Astrocyte (in vitro differentiated cells and primary cell): ENCODE data around the gene COL6A3. TPM values are rescaled to one million over a fixed set of nuclear protein-coding genes. Genes with fewer than 3 reads are reported as not detected.

ENCODE experiments used
- DNase-seq: peaks from one replicate; pipeline ENCODE4 v3.0.0-alpha.2; 2010; ENCODE audit warnings: low read depth
- FAIRE-seq: peaks from 2 replicates; lab custom pipeline; 2011; peaks lifted over from hg19 to GRCh38; lab: Jason Lieb, UNC
- H2AFZ ChIP-seq: 2 replicates; pipeline ENCODE4 v1.6.0; 2012; ENCODE audit warnings: low read depth, low read length, inconsistent platforms
- H3K27ac ChIP-seq: 2 replicates; pipeline ENCODE4 v1.5.1; 2011; ENCODE audit warnings: low read depth, low read length, inconsistent platforms
- H3K27me3 ChIP-seq: 2 replicates; pipeline ENCODE4 v1.6.0; 2011; ENCODE audit warnings: low read length, inconsistent platforms; ENCODE audit not compliant: insufficient read depth
- H3K36me3 ChIP-seq: 2 replicates; pipeline ENCODE4 v1.5.1; 2011; ENCODE audit warnings: low read length, inconsistent platforms; ENCODE audit not compliant: insufficient read depth
- H3K4me1 ChIP-seq: 2 replicates; pipeline ENCODE4 v1.5.1; 2011; ENCODE audit warnings: low read length, inconsistent platforms; ENCODE audit not compliant: insufficient read depth
- H3K4me2 ChIP-seq: 2 replicates; pipeline ENCODE4 v1.6.0; 2012; ENCODE audit warnings: low read length, inconsistent platforms
- H3K4me3 ChIP-seq: 2 replicates; pipeline ENCODE4 v1.5.1; 2011; ENCODE audit warnings: low read depth, mild to moderate bottlenecking, low read length, inconsistent platforms; ENCODE audit not compliant: insufficient read depth
- H3K79me2 ChIP-seq: 2 replicates; pipeline ENCODE4 v1.6.0; 2012; ENCODE audit warnings: mild to moderate bottlenecking, low read length, inconsistent platforms; ENCODE audit not compliant: insufficient read depth
- H3K9ac ChIP-seq: 2 replicates; pipeline ENCODE4 v1.6.0; 2012; ENCODE audit warnings: mild to moderate bottlenecking, low read length, inconsistent platforms
- H3K9me3 ChIP-seq: 2 replicates; pipeline ENCODE4 v1.5.1; 2012; ENCODE audit warnings: low read depth, mild to moderate bottlenecking, low read length, inconsistent platforms; ENCODE audit not compliant: insufficient read depth
- H4K20me1 ChIP-seq: 2 replicates; pipeline ENCODE4 v1.6.0; 2012; ENCODE audit warnings: low read length, inconsistent platforms; ENCODE audit not compliant: insufficient read depth
- H3K27ac Mint-ChIP-seq: one replicate; pipeline ENCODE4 v1.8.0; 2021; ENCODE audit warnings: mild to moderate bottlenecking, mixed read lengths; ENCODE audit not compliant: unreplicated experiment
- H3K27me3 Mint-ChIP-seq: one replicate; pipeline ENCODE4 v1.8.0; 2021; ENCODE audit warnings: low read depth, mixed read lengths; ENCODE audit not compliant: unreplicated experiment
- H3K36me3 Mint-ChIP-seq: one replicate; pipeline ENCODE4 v1.8.0; 2021; ENCODE audit warnings: low read depth, mixed read lengths; ENCODE audit not compliant: unreplicated experiment
- H3K4me1 Mint-ChIP-seq: one replicate; pipeline ENCODE4 v1.8.0; 2021; ENCODE audit warnings: low read depth, mixed read lengths; ENCODE audit not compliant: unreplicated experiment
- H3K4me3 Mint-ChIP-seq: one replicate; pipeline ENCODE4 v1.8.0; 2021; ENCODE audit warnings: mild to moderate bottlenecking, moderate library complexity, mixed read lengths; ENCODE audit not compliant: unreplicated experiment
- H3K9me3 Mint-ChIP-seq: one replicate; pipeline ENCODE4 v1.8.0; 2021; ENCODE audit warnings: mild to moderate bottlenecking, mixed read lengths; ENCODE audit not compliant: unreplicated experiment
- CTCF ChIP-seq: IDR thresholded peaks from 2 replicates; pipeline ENCODE4 v1.5.1; 2011; ENCODE audit warnings: low read depth, mild to moderate bottlenecking, inconsistent platforms, low read length, moderate library complexity; ENCODE audit not compliant: insufficient read depth
- EZH2 ChIP-seq: IDR thresholded peaks from 2 replicates; pipeline ENCODE4 v1.6.1; 2012; ENCODE audit warnings: mild to moderate bottlenecking, low read length, inconsistent platforms; ENCODE audit not compliant: insufficient read depth
- total RNA-seq: library from RNA; stranded (reverse); gene quantifications from 2 replicates; pipeline ENCODE4 v1.2.1, GENCODE V29; 2021

The COL6A3 gene
- total RNA-seq, 1 donor from 2014 or later: 200 TPM

- Histone ChIP-seq H3K4me2 (no peak overlapping the region), H3K27me3 (no peaks in the 10 kb centered on the region), H3K9ac (no peak overlapping the region), H4K20me1 (no peaks in the 10 kb centered on the region), H3K9me3 (no peaks in the 10 kb centered on the region), H3K27ac (no peak overlapping the region), H3K79me2 (no peaks in the 10 kb centered on the region), H3K4me1 (no peaks in the 10 kb centered on the region), H3K4me3 (no peak overlapping the region), H2AFZ (no peak overlapping the region), H3K36me3 (peaks cover 23% of the 10 kb centered on the region)
- no peak for DNase-seq
- Mint-ChIP-seq H3K9me3 (peaks cover 10% of the 10 kb centered on the region), H3K27ac (no peak overlapping the region), H3K27me3 (peaks cover 3% of the 10 kb centered on the region), H3K4me3 (no peak overlapping the region), H3K4me1 (peaks cover 7% of the 10 kb centered on the region), H3K36me3 (peaks cover 32% of the 10 kb centered on the region)
- no peak for FAIRE-seq
- TF ChIP-seq EZH2 (no peak), CTCF (no peak)
These were observed 90.3 kb downstream of the COL6A3 start for GRCh38 chr2:237323656-237324055.

GRCh38 chr2:237322564-237322963, 91.4 kb downstream of the COL6A3 start:
- DNase-seq: no peak
- Histone ChIP-seq H3K27me3 (no peaks in the 10 kb centered on the region), H3K36me3 (peaks cover 17% of the 10 kb centered on the region), H3K27ac (no peak overlapping the region), H3K4me1 (no peaks in the 10 kb centered on the region), H3K79me2 (no peaks in the 10 kb centered on the region), H2AFZ (no peak overlapping the region), H3K4me2 (no peak overlapping the region), H3K9ac (no peak overlapping the region), H4K20me1 (no peaks in the 10 kb centered on the region), H3K9me3 (no peaks in the 10 kb centered on the region), H3K4me3 (no peak overlapping the region)
- Mint-ChIP-seq H3K27ac (no peak overlapping the region), H3K36me3 (peaks cover 32% of the 10 kb centered on the region), H3K4me3 (no peak overlapping the region), H3K9me3 (peaks cover 13% of the 10 kb centered on the region), H3K27me3 (peaks cover 3% of the 10 kb centered on the region), H3K4me1 (peaks cover 7% of the 10 kb centered on the region)
- no peak for FAIRE-seq
- TF ChIP-seq EZH2 (no peak), CTCF (no peak)

GRCh38 chr2:237321746-237322145, 92.2 kb downstream of the COL6A3 start:
- no peaks in the 10 kb centered on the region for H3K9me3 ChIP-seq
- Mint-ChIP-seq H3K27me3 (peaks cover 3% of the 10 kb centered on the region), H3K36me3 (peaks cover 32% of the 10 kb centered on the region), H3K4me3 (no peak overlapping the region), H3K9me3 (peaks cover 13% of the 10 kb centered on the region), H3K4me1 (peaks cover 7% of the 10 kb centered on the region), H3K27ac (no peak overlapping the region)
- H3K36me3 ChIP-seq: peaks cover 17% of the 10 kb centered on the region
- DNase-seq (no peak), FAIRE-seq (peak; percentile 81)
- H3K4me1 ChIP-seq: no peaks in the 10 kb centered on the region
- H4K20me1 ChIP-seq: no peaks in the 10 kb centered on the region
- H3K9ac ChIP-seq: no peak overlapping the region
- H3K27ac ChIP-seq: no peak overlapping the region
- H3K27me3 ChIP-seq: no peaks in the 10 kb centered on the region
- H3K4me2 ChIP-seq: no peak overlapping the region
- no peak overlapping the region for H2AFZ ChIP-seq
- no peak for TF ChIP-seq CTCF
- TF ChIP-seq EZH2: no peak
- no peak overlapping the region for H3K4me3 ChIP-seq
- no peaks in the 10 kb centered on the region for H3K79me2 ChIP-seq
